HepG2 (cell line): Measurements from ENCODE around the gene MRPL48. TPM values are rescaled to one million over a fixed set of nuclear protein-coding genes. Genes with fewer than 3 reads are reported as not detected.

Experiments used
- ATAC-seq: fragments of 200-7000 bp; cut with Tn5 transposase; 3 replicates; pipeline ENCODE4 v1.9.1; 2020; ENCODE audit warnings: mild to moderate bottlenecking, moderate library complexity
- BruUV-seq: library from RNA; stranded (reverse); fragments of 400-500 nt; replicated peaks from 2 replicates; lab custom pipeline; 2021; lab: Mats Ljungman, UMichigan
- CTCF ChIA-PET: fragments of 300-600 bp; formaldehyde crosslinking; extraction: SDS; loops from one replicate; lab custom pipeline; 2021; ENCODE audit warnings: low total read pairs, inconsistent platforms, low intra/inter-chr PET ratio; lab: Yijun Ruan, JAX
- POLR2A ChIA-PET: fragments of 350-600 bp; sonication (Branson Sonifier 250); formaldehyde crosslinking; loops from one replicate; lab custom pipeline; 2020; ENCODE audit warnings: antibody characterized with exemption, inconsistent platforms; lab: Yijun Ruan, JAX
- DNase-seq: peaks from one replicate; pipeline ENCODE4 v3.0.0-alpha.2; 2015; ENCODE audit warnings: low spot score
- FAIRE-seq: peaks from 3 replicates; lab custom pipeline; 2011; peaks lifted over from hg19 to GRCh38; lab: Jason Lieb, UNC
- H2AFZ ChIP-seq: one replicate; pipeline ENCODE4 v1.6.1; 2011; ENCODE audit warnings: low read length, inconsistent platforms
- H3K27ac ChIP-seq: fragments of 300-600 bp; 3 replicates; pipeline ENCODE4 v1.8.0; 2011; ENCODE audit warnings: mixed run types, mild to moderate bottlenecking, mixed read lengths, low read length, inconsistent platforms; ENCODE audit not compliant: insufficient read depth; ENCODE audit errors: extremely low read length
- H3K27me3 ChIP-seq, 2 experiments: fragments of 200-600 bp in 1 of 2; 2 replicates in 1 of 2; 3 replicates in 1 of 2; pipeline versions ENCODE4 v1.6.0 to v1.8.0; 2011; ENCODE audit warnings: low read length in 2 of 2, mild to moderate bottlenecking in 2 of 2, moderate library complexity in 2 of 2, inconsistent platforms in 1 of 2; ENCODE audit not compliant: insufficient read depth in 2 of 2, control insufficient read depth in 1 of 2
- H3K36me3 ChIP-seq, 2 experiments: fragments of 200-600 bp in 1 of 2; replicated peaks in 1 of 2; 2 replicates in 1 of 2; 3 replicates in 1 of 2; pipeline versions ENCODE4 v1.5.1 to v1.8.0; 2011; ENCODE audit warnings: low read length in 2 of 2, inconsistent platforms in 1 of 2; ENCODE audit not compliant: insufficient read depth in 2 of 2, control insufficient read depth in 1 of 2
- H3K4me1 ChIP-seq: 2 replicates; pipeline ENCODE4 v1.5.1; 2012; ENCODE audit warnings: low read length, inconsistent platforms; ENCODE audit not compliant: insufficient read depth
- H3K4me2 ChIP-seq: 2 replicates; pipeline ENCODE4 v1.6.0; 2011; ENCODE audit warnings: low read depth, low read length, inconsistent platforms
- H3K4me3 ChIP-seq, 3 experiments: fragments of 200-600 bp in 1 of 3; sonication (generic), shearing (Covaris generic) in 1 of 3; replicated peaks in 1 of 3; 2 replicates each; pipeline ENCODE4 v1.5.1; 2011 to 2016; ENCODE audit warnings: low read length in 3 of 3, inconsistent platforms in 2 of 3, low read depth in 2 of 3, mild to moderate bottlenecking in 2 of 3, control low read depth in 1 of 3, mixed read lengths in 1 of 3; ENCODE audit not compliant: insufficient read depth in 1 of 3
- H3K79me2 ChIP-seq: one replicate; pipeline ENCODE4 v1.6.1; 2011; ENCODE audit warnings: low read length, inconsistent platforms; ENCODE audit not compliant: insufficient read depth
- H3K9ac ChIP-seq: 2 replicates; pipeline ENCODE4 v1.6.0; 2011; ENCODE audit warnings: mild to moderate bottlenecking, low read depth, low read length, inconsistent platforms; ENCODE audit not compliant: insufficient read depth
- H3K9me3 ChIP-seq: 2 replicates; pipeline ENCODE4 v1.5.1; 2012; ENCODE audit warnings: mild to moderate bottlenecking, low read length
- H4K20me1 ChIP-seq: 2 replicates; pipeline ENCODE4 v1.6.0; 2011; ENCODE audit warnings: inconsistent platforms, mild to moderate bottlenecking, low read length, moderate library complexity; ENCODE audit not compliant: insufficient read depth
- CREB1 ChIP-seq, 2 experiments: fragments of 450-650 bp in 1 of 2; IDR thresholded peaks; 2 replicates each; pipeline ENCODE4 v1.6.1; 2016 to 2017; ENCODE audit warnings: control low read depth in 1 of 2, mild to moderate bottlenecking in 1 of 2, missing compliant biosample characterization in 1 of 2, missing genetic modification characterization in 1 of 2
- EEA1 ChIP-seq: sonication (generic); formaldehyde crosslinking; IDR thresholded peaks from 2 replicates; pipeline ENCODE4 v1.5.1; 2020; ENCODE audit warnings: mild to moderate bottlenecking, missing genetic modification reagents, borderline replicate concordance
- KDM1A ChIP-seq: IDR thresholded peaks from 2 replicates; pipeline ENCODE4 v1.6.1; 2016; ENCODE audit warnings: missing compliant biosample characterization
- KDM5A ChIP-seq: fragments of 200-600 bp; sonication (generic); IDR thresholded peaks from 2 replicates; pipeline ENCODE4 v1.7.0; 2018; ENCODE audit warnings: antibody characterized with exemption, mild to moderate bottlenecking, low read length, borderline replicate concordance
- NFE2L1 ChIP-seq: sonication (generic); formaldehyde crosslinking; IDR thresholded peaks from 2 replicates; pipeline ENCODE4 v1.4.0; 2020; ENCODE audit warnings: missing genetic modification reagents, mild to moderate bottlenecking, borderline replicate concordance
- RFXANK ChIP-seq: IDR thresholded peaks from 2 replicates; pipeline ENCODE4 v1.6.1; 2016
- YY1 ChIP-seq: IDR thresholded peaks from 2 replicates; pipeline ENCODE4 v1.6.1; 2011; ENCODE audit warnings: low read length, low read depth, moderate library complexity, mild to moderate bottlenecking; ENCODE audit not compliant: insufficient read depth, insufficient replicate concordance
- ZFY ChIP-seq: sonication (generic); formaldehyde crosslinking; IDR thresholded peaks from 2 replicates; pipeline ENCODE4 v1.4.0; 2020; ENCODE audit warnings: missing genetic modification reagents
- ZIK1 ChIP-seq: sonication (generic); formaldehyde crosslinking; IDR thresholded peaks from 2 replicates; pipeline ENCODE4 v1.5.0; 2020; ENCODE audit warnings: mild to moderate bottlenecking, low read depth, missing genetic modification reagents, borderline replicate concordance
- ZNF20 ChIP-seq: sonication (generic); formaldehyde crosslinking; IDR thresholded peaks from 2 replicates; pipeline ENCODE4 v1.4.0; 2020; ENCODE audit warnings: mild to moderate bottlenecking, moderate library complexity, missing genetic modification reagents
- ZNF367 ChIP-seq: sonication (generic); formaldehyde crosslinking; IDR thresholded peaks from 2 replicates; pipeline ENCODE4 v1.4.0; 2020; ENCODE audit warnings: missing genetic modification reagents, borderline replicate concordance
- ZNF563 ChIP-seq: sonication (generic); formaldehyde crosslinking; IDR thresholded peaks from 2 replicates; pipeline ENCODE4 v1.8.0; 2022; ENCODE audit warnings: mild to moderate bottlenecking, moderate library complexity, missing genetic modification reagents
- ZNF577 ChIP-seq: sonication (generic); formaldehyde crosslinking; IDR thresholded peaks from 2 replicates; pipeline ENCODE4 v1.4.0; 2020; ENCODE audit warnings: mild to moderate bottlenecking, low read depth, missing genetic modification reagents, borderline replicate concordance
- ZNF713 ChIP-seq: sonication (generic); formaldehyde crosslinking; IDR thresholded peaks from 2 replicates; pipeline ENCODE4 v1.4.0; 2020; ENCODE audit warnings: mild to moderate bottlenecking, missing genetic modification reagents
- WGBS: methylation state at CpG from one replicate; pipeline ENCODE4 v1.1.6; 2017; ENCODE audit warnings: low lambda C conversion rate; 5-methylcytosine and 5-hydroxymethylcytosine counted together
- in situ Hi-C: cut with HindIII; loops from 2 replicates; pipeline ENCODE4 v1.10.0; 2017; ENCODE audit warnings: low pct_unique_long_range_greater_than_20kb; ENCODE audit not compliant: extremely low pct_ligation_motif_present
- intact Hi-C: fragments of 100-400 bp; cut with micrococcal nuclease; formaldehyde crosslinking; loops from one replicate; pipeline ENCODE4 v1.10.0; 2022; ENCODE audit not compliant: unreplicated experiment
- polyA plus RNA-seq, 8 experiments: library from polyadenylated mRNA; depleted of rRNA in 3 of 8; stranded (reverse) in 7 of 8; unstranded in 1 of 8; fragments of >200 nt; fragmentation: Illumina TruSeq in 4 of 8; extraction: Trizol in 4 of 8; gene quantifications; 2 replicates each; pipeline versions ENCODE4 v1.2.1 to v1.2.3, GENCODE V29; 2011 to 2016; ENCODE audit warnings: low read depth in 4 of 8, missing spikeins in 1 of 8, mixed read lengths in 1 of 8; ENCODE audit not compliant: insufficient read depth in 1 of 8
- total RNA-seq, 5 experiments: library from RNA; depleted of rRNA; stranded (reverse); fragments of >200 nt; fragmentation: Illumina TruSeq; extraction: Trizol; gene quantifications; 2 replicates each; pipeline ENCODE4 v1.2.3, GENCODE V29; 2016; ENCODE audit warnings: low read depth in 1 of 5
- TF ChIP-seq, protein P1 (sequence below): sonication (generic); formaldehyde crosslinking; IDR thresholded peaks from 2 replicates; pipeline ENCODE4 v1.8.1; 2023; ENCODE audit warnings: mild to moderate bottlenecking, missing genetic modification reagents
- TF ChIP-seq, protein P2 (sequence below): sonication (generic); formaldehyde crosslinking; IDR thresholded peaks from 2 replicates; pipeline ENCODE4 v1.4.0; 2020; ENCODE audit warnings: low read depth, missing genetic modification reagents

Gene MRPL48
- total and polyA plus RNA-seq, 2 of the 13 experiments (the other 11 are each of a cell fraction or from before 2014, with no cell fraction given), result 61.2 to 67.9 TPM

DNA sequence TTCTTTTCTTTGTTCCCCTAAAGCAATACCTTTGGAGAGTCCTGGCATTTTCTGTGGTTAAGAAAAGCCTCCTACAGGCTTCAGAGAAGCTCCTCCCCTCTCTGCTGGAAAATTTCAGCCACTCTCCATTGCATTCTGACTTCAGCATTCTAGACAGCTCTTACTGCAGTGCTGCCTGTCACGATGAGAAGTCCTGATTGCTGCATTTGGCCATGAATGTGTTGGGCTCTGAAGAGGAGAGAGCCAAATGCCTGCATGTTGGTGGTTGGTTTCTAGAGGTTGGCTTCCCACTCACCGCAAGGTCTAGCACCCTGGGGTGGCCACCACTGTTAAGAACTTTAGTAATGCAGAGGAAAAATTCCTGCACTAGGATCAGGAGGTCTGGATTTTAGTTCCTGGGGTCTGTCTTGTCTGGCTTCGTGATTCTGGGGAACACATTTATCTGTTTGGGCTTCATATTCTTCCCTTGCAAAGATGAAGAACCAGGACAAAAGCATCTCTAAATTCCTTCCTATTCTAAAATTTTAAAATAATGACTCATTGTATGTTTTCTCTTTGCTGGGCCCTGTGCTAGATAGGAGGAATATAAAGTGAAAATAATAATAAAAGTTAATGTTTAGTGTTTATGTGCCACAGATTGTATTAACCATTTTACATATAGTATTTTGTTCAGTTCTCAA lies 50.9 kb downstream of the MRPL48 start:
- WGBS, result 98% methylated on average over 3 of the region's 3 CpGs
- Histone ChIP-seq H3K4me1 (no peaks in the 10 kb centered on the region), H3K9me3 (no peaks in the 10 kb centered on the region), H3K79me2 (no peaks in the 10 kb centered on the region), H2AFZ (no peak overlapping the region), H3K4me3 (no peak overlapping the region), H3K36me3 (peaks cover 2 to 31% of the 10 kb centered on the region in 2 experiments; a peak in 4 of 5 replicates), H3K9ac (no peak overlapping the region), H4K20me1 (no peaks in the 10 kb centered on the region), H3K4me2 (no peak overlapping the region), H3K27me3 (no peaks in the 10 kb centered on the region), H3K27ac (no peak overlapping the region)
- ChIA-PET POLR2A (no interaction called here), CTCF (no interaction called here)
- FAIRE-seq (no peak), DNase-seq (no peak), ATAC-seq (no peak)
- BruUV-seq, result no TSS peak
- in situ Hi-C loops, result no loop called here
- TF ChIP-seq KDM1A, result no peak
- TF ChIP-seq NFE2L1 (CRISPR knock-in tag), result no peak
- no peak for TF ChIP-seq ZNF367
- TF ChIP-seq YY1, result no peak
- TF ChIP-seq, protein P1, sequence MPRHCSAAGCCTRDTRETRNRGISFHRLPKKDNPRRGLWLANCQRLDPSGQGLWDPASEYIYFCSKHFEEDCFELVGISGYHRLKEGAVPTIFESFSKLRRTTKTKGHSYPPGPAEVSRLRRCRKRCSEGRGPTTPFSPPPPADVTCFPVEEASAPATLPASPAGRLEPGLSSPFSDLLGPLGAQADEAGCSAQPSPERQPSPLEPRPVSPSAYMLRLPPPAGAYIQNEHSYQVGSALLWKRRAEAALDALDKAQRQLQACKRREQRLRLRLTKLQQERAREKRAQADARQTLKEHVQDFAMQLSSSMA (CRISPR knock-in tag), result no peak
- TF ChIP-seq ZNF563 (CRISPR knock-in tag), result no peak
- TF ChIP-seq CREB1 (IDR thresholded peaks at IDR 0.05), result no peak
- TF ChIP-seq CREB1 (CRISPR knock-in tag; IDR thresholded peaks at IDR 0.05), result no peak
- TF ChIP-seq KDM5A, result no peak
- no peak for TF ChIP-seq EEA1
- TF ChIP-seq ZNF20, result no peak
- no peak for TF ChIP-seq RFXANK (CRISPR knock-in tag)
- no peak for TF ChIP-seq ZFY (CRISPR knock-in tag)
- TF ChIP-seq, protein P2, sequence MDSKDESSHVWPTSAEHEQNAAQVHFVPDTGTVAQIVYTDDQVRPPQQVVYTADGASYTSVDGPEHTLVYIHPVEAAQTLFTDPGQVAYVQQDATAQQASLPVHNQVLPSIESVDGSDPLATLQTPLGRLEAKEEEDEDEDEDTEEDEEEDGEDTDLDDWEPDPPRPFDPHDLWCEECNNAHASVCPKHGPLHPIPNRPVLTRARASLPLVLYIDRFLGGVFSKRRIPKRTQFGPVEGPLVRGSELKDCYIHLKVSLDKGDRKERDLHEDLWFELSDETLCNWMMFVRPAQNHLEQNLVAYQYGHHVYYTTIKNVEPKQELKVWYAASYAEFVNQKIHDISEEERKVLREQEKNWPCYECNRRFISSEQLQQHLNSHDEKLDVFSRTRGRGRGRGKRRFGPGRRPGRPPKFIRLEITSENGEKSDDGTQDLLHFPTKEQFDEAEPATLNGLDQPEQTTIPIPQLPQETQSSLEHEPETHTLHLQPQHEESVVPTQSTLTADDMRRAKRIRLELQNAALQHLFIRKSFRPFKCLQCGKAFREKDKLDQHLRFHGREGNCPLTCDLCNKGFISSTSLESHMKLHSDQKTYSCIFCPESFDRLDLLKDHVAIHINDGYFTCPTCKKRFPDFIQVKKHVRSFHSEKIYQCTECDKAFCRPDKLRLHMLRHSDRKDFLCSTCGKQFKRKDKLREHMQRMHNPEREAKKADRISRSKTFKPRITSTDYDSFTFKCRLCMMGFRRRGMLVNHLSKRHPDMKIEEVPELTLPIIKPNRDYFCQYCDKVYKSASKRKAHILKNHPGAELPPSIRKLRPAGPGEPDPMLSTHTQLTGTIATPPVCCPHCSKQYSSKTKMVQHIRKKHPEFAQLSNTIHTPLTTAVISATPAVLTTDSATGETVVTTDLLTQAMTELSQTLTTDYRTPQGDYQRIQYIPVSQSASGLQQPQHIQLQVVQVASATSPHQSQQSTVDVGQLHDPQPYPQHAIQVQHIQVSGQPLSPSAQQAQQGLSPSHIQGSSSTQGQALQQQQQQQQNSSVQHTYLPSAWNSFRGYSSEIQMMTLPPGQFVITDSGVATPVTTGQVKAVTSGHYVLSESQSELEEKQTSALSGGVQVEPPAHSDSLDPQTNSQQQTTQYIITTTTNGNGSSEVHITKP, result no peak
- TF ChIP-seq ZIK1 (CRISPR knock-in tag), result no peak
- TF ChIP-seq ZNF713 (CRISPR knock-in tag), result no peak
- TF ChIP-seq ZNF577 (CRISPR knock-in tag), result no peak
- intact Hi-C loops, result no loop called here
